SIG-M5 (cell line): ENCODE measurements around the gene B4GALNT3.

Experiments used
- DNase-seq: peaks from one replicate; lab custom pipeline; 2025; lab: John Stamatoyannopoulos, UW

Gene B4GALNT3

GRCh38 chr12:559208-559905, 99.6 kb downstream of the B4GALNT3 start:
- no peak for DNase-seq

GRCh38 chr12:559906-560455, 100.2 kb downstream of the B4GALNT3 start:
- DNase-seq = no peak

GRCh38 chr12:560691-561390, 101.1 kb downstream of the B4GALNT3 start:
- DNase-seq = no peak

DNA sequence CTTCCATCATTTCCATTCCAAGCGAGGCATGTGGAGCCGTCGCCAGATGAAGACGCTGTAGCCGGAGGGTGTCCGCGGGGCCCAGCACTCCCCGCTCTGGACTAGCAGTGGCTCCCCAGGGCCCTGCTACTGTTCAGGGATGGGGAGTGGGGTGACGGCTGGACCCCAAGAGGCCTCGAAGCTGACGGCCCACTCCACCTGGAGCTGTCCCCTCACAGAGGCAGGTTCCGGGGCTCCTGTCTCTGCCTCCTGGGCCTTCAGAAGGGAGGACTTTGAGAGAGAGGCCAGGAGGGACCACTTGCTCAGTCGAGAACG, 101.6 kb downstream of the B4GALNT3 start:
- DNase-seq = no peak

- DNase-seq = no peak
Measured at GRCh38 chr12:561908-562593, 102.3 kb downstream of the B4GALNT3 start.

GRCh38 chr12:562634-563033, 102.9 kb downstream of the B4GALNT3 start:
- DNase-seq = no peak

DNA sequence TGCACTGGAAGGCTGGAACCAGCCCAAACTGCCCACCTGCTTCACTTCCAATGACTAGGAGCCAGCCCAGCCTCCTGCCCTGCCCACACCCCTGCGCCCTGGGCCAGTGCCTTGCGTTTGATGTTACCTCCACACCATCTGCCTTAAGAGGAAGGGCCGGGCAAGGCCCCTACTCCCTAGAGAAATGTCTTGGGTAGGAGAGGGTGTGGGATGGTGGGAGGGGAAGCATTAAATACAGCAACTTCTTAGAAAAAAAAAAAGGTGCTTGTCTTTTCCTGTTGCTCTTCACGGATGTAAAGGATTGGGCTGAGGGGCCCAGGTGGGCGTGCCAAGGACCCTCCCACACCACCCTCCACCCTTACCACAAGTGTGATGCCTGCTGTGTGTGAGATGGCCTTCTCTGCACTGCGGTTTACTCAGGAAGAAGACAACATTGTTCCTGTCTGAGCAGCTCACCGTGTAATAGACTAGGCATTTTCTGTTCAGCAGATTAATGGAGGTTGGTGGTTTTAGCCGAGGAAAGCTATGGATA, 103.6 kb downstream of the B4GALNT3 start:
- DNase-seq = no peak

DNA sequence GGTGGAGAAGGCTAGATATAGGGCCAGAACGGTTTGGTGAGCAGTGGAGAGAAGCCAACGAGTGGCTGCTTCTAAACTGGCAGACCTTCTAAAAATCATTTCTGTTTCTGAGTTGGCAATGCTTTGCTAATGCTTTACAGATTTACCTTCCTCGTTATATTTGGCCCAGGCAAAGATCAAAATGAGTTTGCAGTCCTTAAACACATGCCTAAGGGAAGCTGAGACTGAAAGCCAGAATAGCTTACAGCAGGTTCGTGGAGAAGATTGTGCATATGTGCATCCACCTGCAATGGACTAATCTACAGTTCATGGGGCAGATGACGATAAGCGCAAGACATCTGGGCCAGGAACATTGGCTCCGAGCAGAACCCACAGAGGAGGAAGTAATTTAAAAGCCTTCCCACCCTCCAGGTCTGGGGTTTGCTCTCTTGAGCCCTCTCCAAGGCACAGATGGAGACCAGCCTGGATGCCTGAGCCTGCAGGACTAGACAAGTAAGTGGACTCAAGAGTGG, 104.1 kb downstream of the B4GALNT3 start:
- no peak for DNase-seq

- DNase-seq = no peak
Measured at GRCh38 chr12:565161-565560, 105.4 kb downstream of the B4GALNT3 start.

DNA sequence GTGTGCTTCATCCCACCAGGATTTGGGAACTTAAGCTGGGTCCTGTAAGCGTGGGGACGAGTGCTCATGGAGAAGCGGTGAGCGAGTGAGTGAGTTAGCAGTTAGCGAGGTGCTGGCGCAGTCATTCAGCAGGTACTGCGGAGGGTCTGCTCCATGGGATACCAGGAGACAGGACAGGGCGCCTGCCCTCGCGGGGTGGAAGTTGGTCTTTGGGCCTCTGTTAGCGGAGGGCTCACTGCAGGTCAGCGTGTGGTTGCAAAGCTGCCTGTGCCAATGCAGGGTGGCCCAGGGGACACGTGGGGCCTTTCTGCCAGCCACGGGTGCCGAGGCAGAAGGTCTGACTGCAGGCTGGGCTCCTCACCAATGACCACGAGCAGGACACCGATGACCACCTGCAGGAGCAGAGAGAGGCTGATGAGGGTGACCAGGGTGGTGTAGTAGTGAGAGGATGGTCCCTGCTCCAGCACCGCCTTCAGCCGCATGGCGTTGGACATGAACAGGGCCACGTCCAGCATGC, 105.9 kb downstream of the B4GALNT3 start:
- DNase-seq = no peak

DNA sequence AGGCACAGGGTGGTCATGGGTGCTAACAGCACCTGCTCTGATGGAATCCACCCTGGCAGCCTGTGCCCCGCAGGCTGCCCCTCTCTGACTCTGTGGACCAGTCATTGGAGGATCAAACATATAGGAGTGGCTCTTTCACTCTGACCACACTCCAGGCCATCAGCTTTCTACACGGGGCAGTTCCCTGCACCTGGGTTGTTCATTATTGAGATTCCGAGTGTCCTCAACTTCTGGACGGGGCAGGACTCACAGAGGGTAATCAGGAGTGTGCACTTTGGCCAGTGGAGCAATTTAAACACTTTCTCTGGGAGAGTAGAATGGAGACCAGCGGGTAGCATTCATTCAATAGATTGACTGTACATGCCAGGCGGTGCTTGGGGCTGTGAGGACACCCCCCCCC, 108.7 kb downstream of the B4GALNT3 start:
- no peak for DNase-seq

DNA sequence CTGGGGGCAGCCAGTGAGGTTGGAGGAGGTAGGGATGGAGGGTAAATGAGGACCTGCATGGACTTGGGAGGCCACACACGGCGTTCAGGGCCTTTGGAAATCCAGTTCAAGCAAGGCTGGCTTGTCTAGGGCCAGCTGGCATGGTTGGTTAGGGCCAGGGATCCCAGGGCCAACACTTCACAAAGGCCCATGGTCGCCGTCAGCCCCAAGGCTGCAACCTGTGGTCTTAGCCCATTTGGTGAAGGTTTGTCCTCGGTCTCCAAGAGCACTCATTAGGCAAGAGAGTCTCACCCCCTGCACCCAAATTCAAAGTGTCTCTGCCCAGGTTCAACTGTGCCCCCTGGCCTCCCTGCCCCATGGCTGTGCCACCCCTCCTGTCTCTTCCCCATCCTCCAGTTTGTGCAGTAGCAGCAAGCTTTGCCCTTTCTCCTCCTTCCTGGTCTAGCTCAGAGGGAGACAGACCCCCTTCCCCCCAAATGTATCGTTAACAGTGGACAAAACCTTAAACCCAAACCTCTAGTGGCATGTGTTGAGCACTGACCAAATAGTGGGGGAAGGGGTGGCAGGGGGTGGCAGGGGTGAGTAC, 109.4 kb downstream of the B4GALNT3 start:
- DNase-seq = no peak

GRCh38 chr12:569803-570434, 110.2 kb downstream of the B4GALNT3 start:
- DNase-seq = no peak

GRCh38 chr12:570435-570920, 110.7 kb downstream of the B4GALNT3 start:
- no peak for DNase-seq

DNA sequence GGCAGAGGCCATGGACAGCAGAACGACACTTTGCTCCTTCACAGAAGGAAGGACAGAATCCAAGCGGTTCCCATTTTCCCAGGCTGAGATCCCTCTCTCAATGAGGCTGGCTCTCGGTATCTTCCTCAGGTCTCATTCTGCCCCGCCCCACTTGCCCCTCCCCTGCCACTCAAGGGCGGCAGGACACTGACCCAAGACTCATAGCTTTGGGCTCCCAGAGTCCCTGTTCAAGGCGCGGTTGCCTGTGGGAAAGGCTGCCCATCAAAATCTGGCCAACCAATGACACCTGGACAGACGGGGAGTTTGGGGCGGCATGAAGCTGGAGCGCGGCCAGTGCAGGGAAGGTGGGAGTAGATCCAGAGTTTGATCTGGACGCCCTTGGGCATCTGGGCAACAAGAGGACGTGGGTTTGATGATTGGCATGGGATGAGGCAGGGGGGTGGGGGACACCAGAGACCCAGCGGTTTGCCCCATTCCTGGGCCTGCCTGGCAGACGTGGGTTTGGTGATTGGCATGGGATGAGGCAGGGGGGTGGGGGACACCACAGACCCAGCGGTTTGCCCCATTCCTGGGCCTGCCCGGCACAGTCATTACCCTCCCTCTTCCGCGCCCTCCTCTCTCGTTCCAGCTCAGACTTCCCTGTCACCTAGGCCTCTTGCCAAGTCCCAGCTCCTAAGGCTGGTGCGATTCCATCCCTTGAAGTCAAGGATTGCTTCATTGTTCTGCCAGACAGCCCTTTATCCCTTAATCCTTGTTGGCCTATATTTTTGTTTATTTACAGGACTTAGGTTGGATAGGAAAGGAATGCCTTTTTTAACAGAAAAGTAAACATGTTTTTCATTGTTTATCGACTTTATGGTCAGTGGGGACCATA, 111.4 kb downstream of the B4GALNT3 start:
- no peak for DNase-seq

DNA sequence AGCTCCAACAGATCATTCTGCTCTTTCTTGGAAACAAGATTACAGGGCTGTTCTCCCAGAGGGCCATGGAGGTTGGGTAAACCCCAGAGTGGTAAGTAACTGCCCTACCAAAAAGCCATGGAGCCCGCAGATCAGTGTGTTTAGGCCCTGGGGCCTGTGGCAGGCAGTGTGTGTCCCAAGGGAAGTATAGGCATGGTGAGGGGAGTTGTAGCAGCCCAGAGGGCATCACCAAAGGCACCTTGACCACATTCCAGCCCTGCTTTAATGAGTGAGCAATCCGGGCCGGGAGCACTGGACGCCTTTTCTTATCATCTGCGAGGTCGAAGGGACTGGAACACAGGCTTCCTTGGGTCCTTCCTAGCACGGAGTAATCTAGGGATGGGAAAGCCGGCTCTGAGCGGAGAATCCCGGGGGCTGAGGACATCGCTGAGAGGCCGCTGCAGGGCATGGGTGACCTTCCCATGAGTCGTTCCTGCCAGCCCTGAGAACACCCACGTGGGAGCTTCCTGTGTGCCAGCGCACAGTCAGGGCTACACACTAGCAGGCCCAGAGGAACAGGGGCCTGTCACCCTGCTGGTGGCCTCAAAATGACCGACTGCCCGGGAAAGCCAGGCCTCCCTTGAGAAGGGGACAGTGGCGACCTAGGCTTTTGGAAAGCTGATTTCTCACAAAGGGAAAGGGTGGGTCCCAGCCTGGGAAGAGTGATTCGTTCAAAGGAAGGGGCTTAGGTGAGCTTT, 112.2 kb downstream of the B4GALNT3 start:
- no peak for DNase-seq

DNA sequence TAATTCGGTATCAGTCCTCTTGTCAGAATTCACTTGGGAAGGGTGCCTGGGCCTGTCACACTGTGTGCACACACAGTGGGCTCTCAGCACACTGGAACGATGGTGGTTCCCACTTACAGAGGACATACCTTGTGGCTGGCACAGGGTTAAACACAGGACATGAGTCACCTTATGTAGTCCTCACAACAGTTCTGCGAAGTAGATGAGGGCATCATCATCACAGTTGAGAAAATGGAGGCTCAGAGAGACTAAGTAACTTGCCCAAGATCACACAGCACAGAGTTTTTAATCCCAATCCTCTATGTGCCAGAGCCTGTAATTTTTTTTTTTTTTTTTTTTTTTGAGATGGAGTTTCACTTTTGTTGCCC, 112.8 kb downstream of the B4GALNT3 start:
- no peak for DNase-seq

DNA sequence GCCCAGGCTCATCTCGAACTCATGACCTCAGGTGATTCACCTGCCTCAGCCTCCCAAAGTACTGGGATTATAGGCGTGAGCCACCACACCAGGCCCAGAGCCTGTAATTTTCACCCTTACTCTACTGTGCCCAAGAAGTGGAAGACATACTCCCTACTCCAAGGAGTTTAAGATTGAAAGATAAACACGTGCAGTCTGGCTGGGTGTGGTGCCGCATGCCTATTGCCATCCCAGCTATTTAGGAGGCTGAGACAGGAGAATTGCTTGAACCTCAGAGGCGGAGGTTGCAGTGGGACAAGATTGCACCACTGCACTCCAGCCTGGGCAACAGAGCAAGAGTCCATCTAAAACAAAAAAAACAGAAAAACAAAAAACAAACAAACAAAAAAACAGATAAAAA, 113.5 kb downstream of the B4GALNT3 start:
- DNase-seq = no peak

DNA sequence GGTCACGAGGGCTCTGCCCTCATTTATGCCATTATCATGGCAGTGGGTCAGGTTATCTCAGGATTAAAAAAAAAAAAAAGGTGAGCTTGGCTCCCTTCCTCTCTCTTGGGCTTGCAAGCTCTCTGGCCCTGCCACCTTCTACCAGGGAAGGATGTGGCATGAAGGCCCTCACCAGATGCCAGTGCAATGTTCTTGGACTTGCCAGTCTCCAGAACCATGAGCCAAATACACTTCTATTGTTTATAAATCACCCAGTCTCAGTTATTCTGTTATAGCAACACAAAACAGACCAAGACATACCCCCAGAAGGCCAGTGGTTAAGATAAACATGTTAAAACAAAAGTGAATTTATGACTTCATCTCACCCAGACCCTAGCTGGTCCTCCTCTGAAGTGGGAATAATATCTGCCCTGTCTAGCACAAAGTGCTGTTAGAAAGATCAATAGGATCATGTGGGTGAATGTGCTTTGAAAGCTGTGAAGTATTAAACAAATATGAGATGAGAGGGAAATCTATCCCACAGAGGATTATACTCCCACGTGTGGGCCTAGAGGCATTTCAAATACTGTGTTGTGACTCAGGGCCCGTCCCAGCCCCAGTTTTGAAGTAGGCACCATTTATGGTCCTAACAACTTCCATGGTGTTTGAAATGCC, 114.9 kb downstream of the B4GALNT3 start:
- DNase-seq = no peak
